Measurements from ENCODE around the gene CDKAL1. TPM values are rescaled to one million over a fixed set of nuclear protein-coding genes. Genes with fewer than 3 reads are reported as not detected.

Gene CDKAL1
- total RNA-seq, 3 donors from 2014 or later: 13.0 to 27.2 (median 18.0) TPM

- Histone ChIP-seq H3K4me3 (no peak overlapping the region), H3K4me1 (no peaks in the 10 kb centered on the region), H3K36me3 (no peaks in the 10 kb centered on the region), H3K27me3 (no peaks in the 10 kb centered on the region), H3K9me3 (no peaks in the 10 kb centered on the region), H3K27ac (no peak overlapping the region)
- TF ChIP-seq, protein P1, sequence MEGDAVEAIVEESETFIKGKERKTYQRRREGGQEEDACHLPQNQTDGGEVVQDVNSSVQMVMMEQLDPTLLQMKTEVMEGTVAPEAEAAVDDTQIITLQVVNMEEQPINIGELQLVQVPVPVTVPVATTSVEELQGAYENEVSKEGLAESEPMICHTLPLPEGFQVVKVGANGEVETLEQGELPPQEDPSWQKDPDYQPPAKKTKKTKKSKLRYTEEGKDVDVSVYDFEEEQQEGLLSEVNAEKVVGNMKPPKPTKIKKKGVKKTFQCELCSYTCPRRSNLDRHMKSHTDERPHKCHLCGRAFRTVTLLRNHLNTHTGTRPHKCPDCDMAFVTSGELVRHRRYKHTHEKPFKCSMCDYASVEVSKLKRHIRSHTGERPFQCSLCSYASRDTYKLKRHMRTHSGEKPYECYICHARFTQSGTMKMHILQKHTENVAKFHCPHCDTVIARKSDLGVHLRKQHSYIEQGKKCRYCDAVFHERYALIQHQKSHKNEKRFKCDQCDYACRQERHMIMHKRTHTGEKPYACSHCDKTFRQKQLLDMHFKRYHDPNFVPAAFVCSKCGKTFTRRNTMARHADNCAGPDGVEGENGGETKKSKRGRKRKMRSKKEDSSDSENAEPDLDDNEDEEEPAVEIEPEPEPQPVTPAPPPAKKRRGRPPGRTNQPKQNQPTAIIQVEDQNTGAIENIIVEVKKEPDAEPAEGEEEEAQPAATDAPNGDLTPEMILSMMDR (IDR thresholded peaks at IDR 0.05): no peak
- TF ChIP-seq POLR2AphosphoS5 (IDR thresholded peaks at IDR 0.05) (no peak), POLR2A (IDR thresholded peaks at IDR 0.05) (no peak)
- DNase-seq (ENCODE audit: low spot score in 2 of 2): no peak
- intact Hi-C loops (cut with DNase I; ENCODE audit: low total_unique reads): no loop called here
These were observed 402.7 kb downstream of the CDKAL1 start for GRCh38 chr6:20936949-20937348.

GRCh38 chr6:20939161-20939775 is 405.0 kb downstream of the CDKAL1 start:
- DNase-seq (ENCODE audit: low spot score in 2 of 2): no peak
- no peaks in the 10 kb centered on the region for H3K27me3 ChIP-seq
- peaks cover 0 to 6% of the 10 kb centered on the region in 2 donors for H3K9me3 ChIP-seq
- no peaks in the 10 kb centered on the region for H3K36me3 ChIP-seq
- H3K4me3 ChIP-seq: no peak overlapping the region
- no peaks in the 10 kb centered on the region for H3K4me1 ChIP-seq
- intact Hi-C loops (cut with DNase I; ENCODE audit: low total_unique reads): no loop called here
- TF ChIP-seq, protein P1 (IDR thresholded peaks at IDR 0.05): no peak
- TF ChIP-seq POLR2AphosphoS5 (IDR thresholded peaks at IDR 0.05): no peak
- no peak for TF ChIP-seq POLR2A (IDR thresholded peaks at IDR 0.05)
- no peak overlapping the region for H3K27ac ChIP-seq

- no peak for DNase-seq (ENCODE audit: low spot score in 2 of 2)
- no peaks in the 10 kb centered on the region for H3K36me3 ChIP-seq
- H3K4me3 ChIP-seq: no peak overlapping the region
- no peak overlapping the region for H3K27ac ChIP-seq
- no peaks in the 10 kb centered on the region for H3K4me1 ChIP-seq
- TF ChIP-seq, protein P1 (IDR thresholded peaks at IDR 0.05): no peak
- intact Hi-C loops (cut with DNase I; ENCODE audit: low total_unique reads): no loop called here
- H3K9me3 ChIP-seq: peaks cover 0 to 6% of the 10 kb centered on the region in 2 donors
- no peaks in the 10 kb centered on the region for H3K27me3 ChIP-seq
These were observed 408.9 kb downstream of the CDKAL1 start for GRCh38 chr6:20943040-20943627.

DNA sequence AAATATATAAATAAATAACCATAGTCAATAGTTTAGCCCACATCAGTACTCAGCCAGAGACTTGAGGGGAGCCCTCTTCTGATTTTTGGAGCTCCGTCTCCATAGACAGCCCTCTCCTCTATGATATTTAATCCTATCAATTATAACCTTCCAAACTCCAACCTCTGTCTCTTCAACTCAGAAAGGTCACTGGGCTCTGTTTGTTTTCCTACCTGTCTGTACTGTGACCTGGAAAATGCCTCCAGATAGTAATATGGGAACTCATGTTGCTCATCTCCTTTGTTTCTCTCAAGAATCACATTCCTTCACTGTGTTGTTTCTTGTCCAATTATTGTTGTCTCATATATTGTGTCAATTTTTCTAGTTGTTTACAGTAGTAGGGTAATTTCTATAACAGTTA is 409.7 kb downstream of the CDKAL1 start:
- intact Hi-C loops (cut with DNase I; ENCODE audit: low total_unique reads): no loop called here
- DNase-seq (ENCODE audit: low spot score in 2 of 2): no peak
- TF ChIP-seq, protein P1 (IDR thresholded peaks at IDR 0.05): no peak
- TF ChIP-seq POLR2A (IDR thresholded peaks at IDR 0.05) (no peak), POLR2AphosphoS5 (IDR thresholded peaks at IDR 0.05) (no peak)

GRCh38 chr6:20946022-20946421 is 411.8 kb downstream of the CDKAL1 start:
- H3K9me3 ChIP-seq: peaks cover 0 to 6% of the 10 kb centered on the region in 2 donors
- DNase-seq (ENCODE audit: low spot score in 2 of 2): no peak
- intact Hi-C loops (cut with DNase I; ENCODE audit: low total_unique reads): no loop called here
- no peak overlapping the region for H3K4me3 ChIP-seq
- no peaks in the 10 kb centered on the region for H3K36me3 ChIP-seq
- H3K4me1 ChIP-seq: no peaks in the 10 kb centered on the region
- H3K27ac ChIP-seq: no peak overlapping the region
- H3K27me3 ChIP-seq: no peaks in the 10 kb centered on the region
- TF ChIP-seq POLR2A (IDR thresholded peaks at IDR 0.05): no peak
- TF ChIP-seq, protein P1 (IDR thresholded peaks at IDR 0.05): no peak
- TF ChIP-seq POLR2AphosphoS5 (IDR thresholded peaks at IDR 0.05): no peak

More for the DNA sequence above, 409.7 kb downstream of the CDKAL1 start:
- Histone ChIP-seq H3K4me3 (no peak overlapping the region), H3K4me1 (no peaks in the 10 kb centered on the region), H3K27ac (no peak overlapping the region), H3K36me3 (no peaks in the 10 kb centered on the region), H3K9me3 (peaks cover 0 to 6% of the 10 kb centered on the region in 2 donors), H3K27me3 (no peaks in the 10 kb centered on the region)
